MM.1S (cell line): ENCODE results near the gene TYW1B.
"Not testable (repeated sequence)": the region's sequence is repeated elsewhere in the genome, so short reads cannot be mapped to it uniquely, and the experiment has no call there.

Source experiments
- DNase-seq: peaks from one replicate; pipeline ENCODE4 v3.0.0-alpha.2; 2015
- H2AFZ ChIP-seq: fragments of 300-600 bp; sonication (generic); 2 replicates; pipeline ENCODE4 v1.6.0; 2016; ENCODE audit warnings: antibody characterized with exemption, low read length
- H3F3A ChIP-seq: fragments of 300-600 bp; sonication (generic); 2 replicates; pipeline ENCODE4 v1.6.1; 2016; ENCODE audit warnings: mild to moderate bottlenecking, antibody characterized with exemption, low read length, moderate library complexity, mixed read lengths; ENCODE audit not compliant: insufficient read depth
- H3K27ac ChIP-seq: fragments of 300-600 bp; sonication (generic); 2 replicates; pipeline ENCODE4 v1.5.1; 2016; ENCODE audit warnings: mild to moderate bottlenecking, low read length
- H3K27me3 ChIP-seq: fragments of 300-600 bp; sonication (generic); replicated peaks from 2 replicates; pipeline ENCODE4 v1.6.0; 2016; ENCODE audit warnings: low read length; ENCODE audit not compliant: insufficient read depth
- H3K36me3 ChIP-seq: fragments of 300-600 bp; sonication (generic); replicated peaks from 2 replicates; pipeline ENCODE4 v1.6.1; 2016; ENCODE audit warnings: mild to moderate bottlenecking, low read length, mixed read lengths; ENCODE audit not compliant: insufficient read depth
- H3K4me1 ChIP-seq: fragments of 300-600 bp; sonication (generic); 2 replicates; pipeline ENCODE4 v1.6.1; 2016; ENCODE audit warnings: low read length, mixed read lengths
- H3K4me2 ChIP-seq: fragments of 300-600 bp; sonication (generic); 2 replicates; pipeline ENCODE4 v1.6.0; 2016; ENCODE audit warnings: low read depth, low read length
- H3K4me3 ChIP-seq: fragments of 300-600 bp; sonication (generic); 2 replicates; pipeline ENCODE4 v1.5.1; 2016; ENCODE audit warnings: low read length, mixed read lengths
- H3K79me2 ChIP-seq: fragments of 300-600 bp; sonication (generic); 2 replicates; pipeline ENCODE4 v1.6.1; 2016; ENCODE audit warnings: mixed run types, low read length, mixed read lengths
- H3K9ac ChIP-seq: fragments of 300-600 bp; sonication (generic); 2 replicates; pipeline ENCODE4 v1.6.1; 2016; ENCODE audit warnings: low read length, mixed read lengths
- H3K9me2 ChIP-seq: fragments of 300-600 bp; sonication (generic); replicated peaks from 2 replicates; pipeline ENCODE4 v1.6.1; 2016; ENCODE audit warnings: mild to moderate bottlenecking, low read length, mixed read lengths; ENCODE audit not compliant: insufficient read depth
- H3K9me3 ChIP-seq: fragments of 300-600 bp; sonication (generic); replicated peaks from 2 replicates; pipeline ENCODE4 v1.6.1; 2016; ENCODE audit warnings: mild to moderate bottlenecking, low read length, mixed read lengths; ENCODE audit not compliant: insufficient read depth
- H4K20me1 ChIP-seq: fragments of 300-600 bp; sonication (generic); 2 replicates; pipeline ENCODE4 v1.6.1; 2016; ENCODE audit warnings: mild to moderate bottlenecking, low read length, moderate library complexity, mixed read lengths; ENCODE audit not compliant: insufficient read depth
- CTCF ChIP-seq: fragments of 300-600 bp; sonication (generic); IDR thresholded peaks from 2 replicates; pipeline ENCODE4 v1.5.1; 2016; ENCODE audit warnings: antibody characterized with exemption, low read length, mixed read lengths
- EZH2 ChIP-seq: fragments of 300-600 bp; sonication (generic); optimal IDR thresholded peaks from 2 replicates; pipeline ENCODE3; 2017; ENCODE audit warnings: low read depth, mild to moderate bottlenecking, antibody characterized with exemption, low read length, mixed read lengths
- EZH2phosphoT487 ChIP-seq: fragments of 300-600 bp; sonication (generic); IDR thresholded peaks from 2 replicates; pipeline ENCODE4 v1.6.1; 2018; ENCODE audit warnings: antibody characterized with exemption, low read length

The TYW1B gene

GRCh38 chr7:72628375-72628774, 199.6 kb downstream of the TYW1B start:
- not testable (repeated sequence) for DNase-seq, H3K4me2 ChIP-seq, H3K27me3 ChIP-seq, H3K79me2 ChIP-seq, H3K9me3 ChIP-seq, H3K4me1 ChIP-seq, H3K9ac ChIP-seq, H3K9me2 ChIP-seq, H3K27ac ChIP-seq, H2AFZ ChIP-seq, H3K36me3 ChIP-seq, H4K20me1 ChIP-seq, H3F3A ChIP-seq, H3K4me3 ChIP-seq

GRCh38 chr7:72626428-72627011, 201.5 kb downstream of the TYW1B start:
- not testable (repeated sequence) for H3K36me3 ChIP-seq, H3K4me1 ChIP-seq, H4K20me1 ChIP-seq, H3K79me2 ChIP-seq, H3K9me2 ChIP-seq, H2AFZ ChIP-seq, H3K9me3 ChIP-seq, H3F3A ChIP-seq, H3K27me3 ChIP-seq
- Histone ChIP-seq H3K27ac (peak overlapping the region; percentile 86; the same call in 1 of the 2 replicates), H3K9ac (peak overlapping the region; percentile 53; the same call in 1 of the 2 replicates), H3K4me3 (peak overlapping the region; percentile 25; the same call in 1 of the 2 replicates), H3K4me2 (peak overlapping the region; percentile 29; the same call in 1 of the 2 replicates)
- DNase-seq, result peak; percentile 37

- not testable (repeated sequence) for H3K36me3 ChIP-seq, H3K4me3 ChIP-seq, H3K9me3 ChIP-seq, H2AFZ ChIP-seq, H3K9me2 ChIP-seq, H3K27me3 ChIP-seq, H3F3A ChIP-seq, H3K79me2 ChIP-seq, DNase-seq, H3K4me1 ChIP-seq, H4K20me1 ChIP-seq
- Histone ChIP-seq H3K4me2 (peak overlapping the region; percentile 34; the same call in 1 of the 2 replicates), H3K27ac (peak overlapping the region; percentile 86; the same call in 1 of the 2 replicates), H3K9ac (peak overlapping the region; percentile 53; the same call in 1 of the 2 replicates)
Observed at GRCh38 chr7:72625721-72626423, 202.1 kb downstream of the TYW1B start.

- Histone ChIP-seq H3K4me2 (no peak overlapping the region), H3K27me3 (no peaks in the 10 kb centered on the region), H3K9ac (no peak overlapping the region), H3K9me3 (no peaks in the 10 kb centered on the region), H2AFZ (no peak overlapping the region), H3K27ac (no peak overlapping the region), H3F3A (peaks cover 3% of the 10 kb centered on the region; the same call in 1 of the 2 replicates), H3K4me3 (no peak overlapping the region), H3K79me2 (peaks cover 8% of the 10 kb centered on the region; the same call in 1 of the 2 replicates), H3K4me1 (no peaks in the 10 kb centered on the region), H3K36me3 (no peaks in the 10 kb centered on the region), H3K9me2 (no peaks in the 10 kb centered on the region), H4K20me1 (no peaks in the 10 kb centered on the region)
- no peak for TF ChIP-seq EZH2phosphoT487
- no peak for TF ChIP-seq CTCF
- TF ChIP-seq EZH2, result no peak
- no peak for DNase-seq
Observed at GRCh38 chr7:72622532-72622931, 205.5 kb downstream of the TYW1B start.

- H3K4me1 ChIP-seq, H3K27ac ChIP-seq, H3K4me2 ChIP-seq, H3K36me3 ChIP-seq, DNase-seq, H3K9ac ChIP-seq, H2AFZ ChIP-seq, H4K20me1 ChIP-seq, H3K4me3 ChIP-seq, H3F3A ChIP-seq, H3K79me2 ChIP-seq, H3K27me3 ChIP-seq, H3K9me2 ChIP-seq, H3K9me3 ChIP-seq: not testable (repeated sequence)
Observed at GRCh38 chr7:72621761-72622187, 206.2 kb downstream of the TYW1B start.

GRCh38 chr7:72620923-72621322, 207.1 kb downstream of the TYW1B start:
- not testable (repeated sequence) for DNase-seq, H3K79me2 ChIP-seq, H3K4me1 ChIP-seq, H3K4me3 ChIP-seq, H3K4me2 ChIP-seq, H3K27ac ChIP-seq, H3K27me3 ChIP-seq, H4K20me1 ChIP-seq, H3K9ac ChIP-seq, H2AFZ ChIP-seq, H3F3A ChIP-seq, H3K9me3 ChIP-seq, H3K9me2 ChIP-seq, H3K36me3 ChIP-seq
